Activated CD4-positive, alpha-beta T cell treated with anti-CD3 and anti-CD28 coated beads for 24 hours (primary cell): ENCODE measurements around the gene SAA4.
"Not testable (repeated sequence)": the region's sequence is repeated elsewhere in the genome, so short reads cannot be mapped to it uniquely, and the experiment has no call there.

Experiments
- DNase-seq, 2 donors: peaks; one replicate each; pipeline ENCODE4 v3.0.0-alpha.2; 2020; ENCODE audit warnings: low read depth in 2 of 2

The SAA4 gene, protein sequence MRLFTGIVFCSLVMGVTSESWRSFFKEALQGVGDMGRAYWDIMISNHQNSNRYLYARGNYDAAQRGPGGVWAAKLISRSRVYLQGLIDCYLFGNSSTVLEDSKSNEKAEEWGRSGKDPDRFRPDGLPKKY

DNA sequence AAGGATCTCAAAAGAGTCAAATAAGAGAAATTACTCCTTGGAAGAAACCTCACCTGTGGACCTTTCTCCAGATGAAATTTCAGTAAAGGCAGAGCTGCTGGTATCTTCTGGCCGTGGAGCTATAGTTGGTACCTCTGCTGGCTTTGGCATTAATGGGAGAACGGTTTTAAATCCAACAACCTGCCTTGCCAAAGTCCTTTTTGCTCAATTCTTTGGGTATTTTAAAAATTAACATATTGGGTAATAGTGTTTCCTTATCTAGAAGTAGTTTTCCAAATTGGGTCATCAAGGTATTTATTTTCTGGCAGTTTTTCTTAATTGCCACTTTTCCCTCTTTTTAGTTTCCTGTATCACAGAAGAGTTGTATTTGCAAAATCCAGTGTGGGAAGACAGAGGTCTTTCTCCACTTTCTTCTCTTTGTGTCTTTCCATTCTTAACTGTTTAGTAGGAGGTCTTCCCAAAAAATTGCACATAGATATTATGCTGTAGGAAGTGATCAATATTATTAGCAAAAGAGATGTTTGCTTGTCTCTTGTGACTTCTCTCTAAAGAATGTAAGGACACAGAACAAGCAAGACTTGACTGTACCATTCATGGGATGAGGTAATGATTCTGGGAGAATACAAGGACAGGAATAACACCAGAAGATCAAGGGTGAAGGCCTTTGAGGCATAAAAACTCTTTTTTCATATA is at the start of gene SAA4:
SAA4 (minus strand) TSS at position 139 of the 693 bp plus-strand sequence. CDS start 876 bp downstream, outside the sequence.
- DNase-seq = no peak

DNA sequence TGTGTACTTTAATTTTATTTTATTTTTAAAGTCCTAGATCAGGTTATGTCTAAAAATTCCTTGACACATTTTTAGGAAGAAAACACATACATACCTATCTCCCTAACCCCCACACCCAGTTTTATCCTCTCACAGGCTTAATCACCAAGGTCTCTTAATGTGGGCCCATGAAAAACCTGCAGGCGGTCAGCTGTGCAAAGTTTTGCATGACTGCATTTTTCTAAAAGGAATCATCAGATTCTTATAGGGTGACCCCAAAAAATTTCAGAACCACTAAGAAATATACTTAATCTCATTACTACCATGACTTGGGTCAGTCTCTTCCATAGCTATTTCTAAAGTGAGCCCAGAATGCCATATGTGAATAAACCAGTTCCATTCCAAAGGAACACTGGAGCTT is 49.2 kb upstream of the SAA4 start:
- no peak for DNase-seq

GRCh38 chr11:18282626-18283025 is 46.0 kb upstream of the SAA4 start:
- no peak for DNase-seq

DNA sequence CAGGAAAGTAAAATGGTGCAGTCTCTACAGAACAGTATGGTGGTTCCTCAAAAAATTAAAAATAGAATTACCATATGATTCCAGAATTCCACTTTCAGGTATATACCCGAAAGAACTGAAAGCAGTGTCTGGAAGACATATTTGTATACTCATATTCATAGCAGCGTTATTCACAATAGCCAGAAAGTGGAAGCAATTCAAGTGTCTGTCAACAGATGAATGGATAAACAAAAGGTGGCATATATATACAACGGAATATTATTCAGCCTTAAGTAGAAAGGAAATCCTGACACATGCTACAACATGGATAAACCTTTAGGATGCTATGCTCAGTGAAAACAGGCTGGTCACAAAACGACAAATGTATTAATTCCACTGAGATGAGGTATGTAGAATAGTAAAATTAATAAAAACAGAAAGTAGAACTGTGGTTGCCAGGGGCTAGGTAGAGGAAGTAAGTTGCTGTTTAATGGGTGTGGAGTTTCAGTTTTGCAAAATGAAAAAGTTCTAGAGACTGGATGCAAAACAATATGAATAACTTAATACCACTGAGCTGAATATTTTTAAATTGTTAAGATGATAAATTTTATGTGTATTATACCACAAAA is 43.9 kb upstream of the SAA4 start:
- DNase-seq = no peak

DNA sequence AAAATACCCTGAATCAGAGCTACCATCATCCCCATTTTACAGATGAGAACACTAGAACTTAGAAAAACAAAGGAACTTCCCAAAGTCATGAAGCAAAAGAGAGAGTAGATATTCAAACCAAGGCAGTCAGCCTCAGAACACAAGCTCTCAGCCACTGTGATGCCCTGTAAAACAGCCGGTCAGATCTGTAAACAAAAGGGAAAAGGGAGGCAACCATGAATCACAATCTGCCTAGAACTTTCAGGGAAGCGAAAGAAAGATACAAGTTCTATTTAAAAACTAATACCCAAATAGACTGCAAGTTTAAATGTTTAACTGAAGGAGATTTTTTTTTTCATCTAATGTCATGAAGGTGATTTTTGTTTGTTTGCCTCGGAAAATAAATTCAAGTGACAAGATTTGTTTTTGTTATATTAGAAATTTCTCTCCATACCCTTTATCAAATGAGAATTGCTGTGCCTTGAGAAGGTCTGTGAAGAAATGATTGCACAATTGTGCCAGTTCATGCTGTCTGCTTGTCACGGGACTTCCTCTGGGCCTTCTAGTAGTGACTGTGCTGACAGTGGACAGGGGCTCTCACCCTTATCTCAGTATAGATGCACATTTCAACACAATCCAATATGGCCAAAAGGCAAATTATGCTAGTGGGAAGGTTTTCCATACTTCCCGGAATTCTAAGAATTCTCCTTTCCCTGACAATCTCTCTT is 41.1 kb upstream of the SAA4 start:
- DNase-seq = no peak

GRCh38 chr11:18271206-18271605 is 34.6 kb upstream of the SAA4 start:
- DNase-seq = no peak

- DNase-seq = no peak
Measured at GRCh38 chr11:18270102-18270501, 33.5 kb upstream of the SAA4 start.

GRCh38 chr11:18269252-18269651 is 32.6 kb upstream of the SAA4 start:
- DNase-seq = not testable (repeated sequence)

DNA sequence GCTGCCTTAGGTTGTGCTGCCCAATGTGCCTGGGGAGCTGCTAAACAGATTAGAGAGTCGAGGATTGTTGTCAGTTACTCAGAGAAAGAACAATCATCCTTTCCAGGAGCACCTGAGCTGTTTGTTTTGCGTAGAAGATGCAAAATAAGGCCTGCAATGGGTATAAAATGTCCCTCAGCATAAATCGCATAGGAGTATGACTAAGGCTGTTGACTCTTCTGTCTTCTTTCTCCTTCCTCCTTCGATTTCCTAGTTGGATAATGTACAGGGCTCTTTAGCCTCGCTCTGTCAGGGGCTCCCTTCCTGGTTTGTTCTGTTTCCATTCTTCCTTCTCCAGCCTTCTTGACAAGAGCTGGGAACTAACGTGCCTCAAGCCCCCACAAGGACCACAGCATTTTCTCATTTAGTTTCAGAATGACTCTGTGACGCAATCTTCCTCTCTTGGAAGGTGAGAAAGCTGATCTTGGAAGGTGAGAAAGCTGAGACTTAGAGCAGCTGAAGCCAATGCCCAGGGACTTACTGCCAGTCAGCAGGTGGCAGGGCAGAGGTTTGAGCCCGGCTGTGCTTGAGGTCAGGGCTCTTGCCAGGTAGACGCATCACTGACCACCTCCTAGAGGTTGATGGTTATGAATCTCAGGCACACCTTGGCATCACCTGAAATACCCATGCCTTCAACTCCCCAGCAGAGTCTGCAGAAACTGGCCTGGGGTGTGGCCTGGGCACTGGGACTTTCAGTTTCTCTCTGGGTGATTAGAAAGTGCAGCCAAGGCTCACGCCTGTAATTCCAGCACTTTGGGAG is 30.9 kb upstream of the SAA4 start:
- not testable (repeated sequence) for DNase-seq

- DNase-seq = no peak
Measured at GRCh38 chr11:18265949-18266348, 29.3 kb upstream of the SAA4 start, which contains the start of gene SAA1. Gene SAA1, plus strand, starts transcription at chr11:18266264. Its CDS starts 624 bp downstream, at chr11:18266888.

- DNase-seq = no peak
Measured at GRCh38 chr11:18264677-18265555, 28.3 kb upstream of the SAA4 start.

- no peak for DNase-seq
Measured at GRCh38 chr11:18264035-18264434, 27.4 kb upstream of the SAA4 start.

DNA sequence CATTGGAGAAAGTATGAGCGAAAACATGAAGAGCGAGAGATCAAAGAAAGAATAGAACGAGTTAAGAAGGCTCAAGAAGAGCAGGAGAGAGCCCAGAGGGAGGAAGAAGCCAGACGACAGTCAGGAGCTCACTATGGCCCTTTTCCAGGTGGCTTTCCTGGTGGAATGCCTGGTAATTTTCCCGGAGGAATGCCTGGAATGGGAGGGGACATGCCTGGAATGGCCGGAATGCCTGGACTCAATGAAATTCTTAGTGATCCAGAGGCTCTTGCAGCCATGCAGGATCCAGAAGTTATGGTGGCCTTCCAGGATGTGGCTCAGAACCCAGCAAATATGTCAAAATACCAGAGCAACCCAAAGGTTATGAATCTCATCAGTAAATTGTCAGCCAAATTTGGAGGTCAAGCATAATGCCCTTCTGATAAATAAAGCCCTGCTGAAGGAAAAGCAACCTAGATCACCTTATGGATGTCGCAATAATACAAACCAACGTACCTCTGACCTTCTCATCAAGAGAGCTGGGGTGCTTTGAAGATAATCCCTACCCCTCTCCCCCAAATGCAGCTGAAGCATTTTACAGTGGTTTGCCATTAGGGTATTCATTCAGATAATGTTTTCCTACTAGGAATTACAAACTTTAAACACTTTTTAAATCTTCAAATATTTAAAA is 26.2 kb upstream of the SAA4 start:
- DNase-seq = not testable (repeated sequence)

GRCh38 chr11:18261721-18262120 is 25.1 kb upstream of the SAA4 start:
- DNase-seq = no peak

GRCh38 chr11:18259259-18259658 is 22.7 kb upstream of the SAA4 start:
- DNase-seq = no peak

- no peak for DNase-seq
Measured at GRCh38 chr11:18254781-18255361, 18.3 kb upstream of the SAA4 start.

DNA sequence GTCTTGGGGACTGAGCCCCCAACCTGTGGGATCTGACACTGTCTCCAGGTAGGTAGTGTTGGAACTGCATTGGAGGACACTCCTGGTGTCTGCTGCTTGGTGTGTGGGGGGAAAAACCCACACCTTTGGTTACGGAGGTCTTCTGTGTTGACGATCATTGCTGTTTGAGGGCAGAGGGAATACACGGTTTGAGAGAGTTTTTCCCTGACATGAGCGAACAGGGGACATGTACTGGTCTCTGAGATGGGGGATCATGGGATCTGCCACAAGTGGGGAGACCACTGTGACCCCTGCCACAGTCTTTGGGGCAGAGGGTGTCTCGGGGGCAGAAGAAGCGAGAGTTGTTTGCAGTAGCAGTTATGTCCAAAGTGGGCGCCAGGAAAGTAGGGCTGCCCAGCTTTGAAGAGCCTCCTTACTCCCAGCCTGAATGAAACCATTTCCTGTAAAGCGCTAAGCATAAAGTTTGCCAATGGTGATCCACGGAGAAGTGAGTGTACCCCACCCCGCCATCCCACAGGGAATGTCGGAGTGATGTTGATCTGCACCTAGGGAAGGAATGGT is 17.3 kb upstream of the SAA4 start:
- DNase-seq = no peak

GRCh38 chr11:18253233-18253632 is 16.6 kb upstream of the SAA4 start:
- no peak for DNase-seq

DNA sequence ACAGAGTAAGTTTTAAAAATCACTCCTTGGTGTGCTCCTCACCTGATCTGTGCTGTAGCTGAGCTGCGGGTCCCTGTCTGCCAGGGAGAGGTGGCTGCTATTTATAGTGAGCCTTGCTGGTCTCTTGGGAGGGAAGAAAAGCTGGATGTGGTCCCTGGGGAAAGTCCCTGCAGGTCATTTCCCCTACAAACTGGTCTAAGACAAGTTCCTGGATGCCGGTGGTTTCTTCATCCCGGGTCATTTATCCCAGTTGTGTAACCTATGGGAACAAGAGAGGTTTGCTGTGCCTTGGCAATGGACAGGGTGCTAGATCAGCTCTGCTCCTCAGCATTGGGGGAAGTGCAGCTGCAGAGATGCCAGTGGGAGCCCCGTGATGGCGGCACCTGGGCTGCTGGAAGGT is 12.0 kb upstream of the SAA4 start, which contains the start of gene SAA2:
SAA2 (minus strand) TSS at position 108 of the 400 bp plus-strand sequence. CDS start 657 bp downstream, outside the sequence.
- no peak for DNase-seq
